Keratinocyte (primary cell): ENCODE data around the gene ZNF619. TPM values are rescaled to one million over a fixed set of nuclear protein-coding genes. Genes with fewer than 3 reads are reported as not detected.

Experiments
- DNase-seq: peaks from one replicate; pipeline ENCODE4 v3.0.0-alpha.2; 2011; ENCODE audit warnings: low read depth, missing footprints, low spot score
- FAIRE-seq: peaks from 2 replicates; lab custom pipeline; 2011; peaks lifted over from hg19 to GRCh38; lab: Jason Lieb, UNC
- H2AFZ ChIP-seq: 2 replicates; pipeline ENCODE4 v1.6.0; 2012; ENCODE audit warnings: low read length, control low read depth, inconsistent platforms; ENCODE audit not compliant: control insufficient read depth
- H3K27ac ChIP-seq: 2 replicates; pipeline ENCODE4 v1.5.1; 2011; ENCODE audit warnings: low read length; ENCODE audit not compliant: control insufficient read depth, insufficient read depth
- H3K27me3 ChIP-seq: 3 replicates; pipeline ENCODE4 v1.6.0; 2011; ENCODE audit warnings: low read length; ENCODE audit not compliant: control insufficient read depth, insufficient read depth; ENCODE audit errors: extremely low read depth
- H3K36me3 ChIP-seq, 2 experiments: 2 replicates in 1 of 2; 3 replicates in 1 of 2; pipeline ENCODE4 v1.5.1; 2011; ENCODE audit warnings: low read length in 2 of 2, mild to moderate bottlenecking in 1 of 2; ENCODE audit not compliant: control insufficient read depth in 2 of 2, insufficient read depth in 2 of 2; ENCODE audit errors: extremely low read depth in 1 of 2
- H3K4me1 ChIP-seq: 3 replicates; pipeline ENCODE4 v1.5.1; 2011; ENCODE audit warnings: low read length; ENCODE audit not compliant: control insufficient read depth, insufficient read depth; ENCODE audit errors: extremely low read depth
- H3K4me2 ChIP-seq: 3 replicates; pipeline ENCODE4 v1.6.0; 2011; ENCODE audit warnings: low read depth, low read length; ENCODE audit not compliant: control insufficient read depth, insufficient read depth; ENCODE audit errors: extremely low read depth
- H3K4me3 ChIP-seq, 3 experiments: fragments of 200-600 bp in 1 of 3; sonication (generic) in 1 of 3; 2 replicates in 2 of 3; 3 replicates in 1 of 3; pipeline ENCODE4 v1.5.1; 2011 to 2016; ENCODE audit warnings: low read length in 3 of 3, mild to moderate bottlenecking in 3 of 3, control low read depth in 2 of 3, inconsistent platforms in 1 of 3, low read depth in 1 of 3, mixed read lengths in 1 of 3, mixed run types in 1 of 3, moderate library complexity in 1 of 3; ENCODE audit not compliant: control insufficient read depth in 2 of 3, insufficient read depth in 2 of 3; ENCODE audit errors: extremely low read depth in 1 of 3
- H3K79me2 ChIP-seq: 2 replicates; pipeline ENCODE4 v1.6.0; 2012; ENCODE audit warnings: low read length; ENCODE audit not compliant: control insufficient read depth, insufficient read depth
- H3K9ac ChIP-seq: 3 replicates; pipeline ENCODE4 v1.6.0; 2011; ENCODE audit warnings: low read length; ENCODE audit not compliant: control insufficient read depth, insufficient read depth; ENCODE audit errors: extremely low read depth
- H3K9me1 ChIP-seq: 3 replicates; pipeline ENCODE4 v1.6.0; 2011; ENCODE audit warnings: low read length; ENCODE audit not compliant: control insufficient read depth, insufficient read depth; ENCODE audit errors: extremely low read depth
- H3K9me3 ChIP-seq: 2 replicates; pipeline ENCODE4 v1.5.1; 2012; ENCODE audit warnings: low read depth, low read length; ENCODE audit not compliant: control insufficient read depth
- H4K20me1 ChIP-seq: 3 replicates; pipeline ENCODE4 v1.6.0; 2011; ENCODE audit warnings: low read length; ENCODE audit not compliant: control insufficient read depth, insufficient read depth; ENCODE audit errors: extremely low read depth
- EZH2 ChIP-seq: IDR thresholded peaks from one replicate; pipeline ENCODE4 v1.6.1; 2012; ENCODE audit warnings: inconsistent platforms, mild to moderate bottlenecking, low read length, moderate library complexity
- dilution Hi-C: fragments of 300-500 bp; cut with MboI; formaldehyde crosslinking; loops from one replicate; pipeline ENCODE4 v1.7.0; 2020; ENCODE audit warnings: low sequenced_read_pairs; ENCODE audit not compliant: extremely low pct_ligation_motif_present
- polyA plus RNA-seq, 5 experiments: library from polyadenylated mRNA; depleted of rRNA in 3 of 5; stranded (reverse) in 3 of 5; stranded (forward) in 1 of 5; unstranded in 1 of 5; fragments of >200 nt; gene quantifications; 1 replicate in 1 of 5; 2 replicates in 3 of 5; 3 replicates in 1 of 5; pipeline versions ENCODE4 v1.2.1 to v1.2.3, GENCODE V29; 2011 to 2012; ENCODE audit warnings: missing spikeins in 2 of 5, low read depth in 1 of 5, low replicate concordance in 1 of 5
- TF ChIP-seq, protein P1 (sequence below), 3 experiments: IDR thresholded peaks in 1 of 3; conservative IDR thresholded peaks in 1 of 3; optimal IDR thresholded peaks in 1 of 3; 2 replicates in 2 of 3; 3 replicates in 1 of 3; pipeline versions ENCODE3 to v1.5.1; 2011; ENCODE audit warnings: low read length in 3 of 3, mild to moderate bottlenecking in 3 of 3, moderate library complexity in 2 of 3, control low read depth in 1 of 3, inconsistent platforms in 1 of 3; ENCODE audit not compliant: insufficient read depth in 2 of 3; ENCODE audit errors: extremely low read depth in 1 of 3

The ZNF619 gene
- polyA plus RNA-seq, 1 donor (not counting 4 experiments of a cell fraction or from before 2014, with no cell fraction given) = 3.1 TPM

DNA sequence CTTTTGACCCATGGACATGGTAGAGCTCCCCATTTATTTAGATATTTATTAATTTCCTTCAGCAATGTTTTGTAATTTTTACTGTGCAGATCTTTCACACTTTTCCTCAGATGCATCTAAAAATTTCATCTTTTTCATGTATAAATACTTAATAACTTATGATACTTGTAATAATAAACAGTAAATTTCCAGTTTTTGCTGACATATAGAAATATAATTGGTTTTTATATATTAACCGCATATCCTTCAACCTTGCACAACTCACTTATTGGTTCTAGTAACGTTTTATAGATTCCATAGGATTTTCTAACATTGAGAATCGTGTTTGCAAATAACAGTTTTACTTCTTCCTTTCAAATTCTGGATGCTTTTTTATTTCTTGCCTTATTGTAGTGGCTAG is 44.3 kb downstream of the ZNF619 start:
- no peak overlapping the region for H2AFZ ChIP-seq
- no peaks in the 10 kb centered on the region for H3K79me2 ChIP-seq
- H4K20me1 ChIP-seq = no peaks in the 10 kb centered on the region
- no peaks in the 10 kb centered on the region for H3K9me3 ChIP-seq
- no peak for DNase-seq
- FAIRE-seq = no peak
- H3K4me3 ChIP-seq = no peak overlapping the region
- H3K4me1 ChIP-seq = peaks cover 9% of the 10 kb centered on the region
- TF ChIP-seq EZH2 = no peak
- TF ChIP-seq, protein P1, sequence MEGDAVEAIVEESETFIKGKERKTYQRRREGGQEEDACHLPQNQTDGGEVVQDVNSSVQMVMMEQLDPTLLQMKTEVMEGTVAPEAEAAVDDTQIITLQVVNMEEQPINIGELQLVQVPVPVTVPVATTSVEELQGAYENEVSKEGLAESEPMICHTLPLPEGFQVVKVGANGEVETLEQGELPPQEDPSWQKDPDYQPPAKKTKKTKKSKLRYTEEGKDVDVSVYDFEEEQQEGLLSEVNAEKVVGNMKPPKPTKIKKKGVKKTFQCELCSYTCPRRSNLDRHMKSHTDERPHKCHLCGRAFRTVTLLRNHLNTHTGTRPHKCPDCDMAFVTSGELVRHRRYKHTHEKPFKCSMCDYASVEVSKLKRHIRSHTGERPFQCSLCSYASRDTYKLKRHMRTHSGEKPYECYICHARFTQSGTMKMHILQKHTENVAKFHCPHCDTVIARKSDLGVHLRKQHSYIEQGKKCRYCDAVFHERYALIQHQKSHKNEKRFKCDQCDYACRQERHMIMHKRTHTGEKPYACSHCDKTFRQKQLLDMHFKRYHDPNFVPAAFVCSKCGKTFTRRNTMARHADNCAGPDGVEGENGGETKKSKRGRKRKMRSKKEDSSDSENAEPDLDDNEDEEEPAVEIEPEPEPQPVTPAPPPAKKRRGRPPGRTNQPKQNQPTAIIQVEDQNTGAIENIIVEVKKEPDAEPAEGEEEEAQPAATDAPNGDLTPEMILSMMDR (optimal IDR thresholded peaks at IDR 0.05 in 1 of 3, IDR thresholded peaks at IDR 0.05 in 1 of 3, conservative IDR thresholded peaks at IDR 0.05 in 1 of 3; ENCODE audit: extremely low read depth in 1 of 3, insufficient read depth in 2 of 3, low read length in 3 of 3) = no peak
- no peaks in the 10 kb centered on the region for H3K36me3 ChIP-seq
- H3K4me2 ChIP-seq = no peak overlapping the region
- no peak overlapping the region for H3K27ac ChIP-seq
- no peaks in the 10 kb centered on the region for H3K9me1 ChIP-seq
- H3K9ac ChIP-seq = no peak overlapping the region
- no peaks in the 10 kb centered on the region for H3K27me3 ChIP-seq
- dilution Hi-C loops = no loop called here

DNA sequence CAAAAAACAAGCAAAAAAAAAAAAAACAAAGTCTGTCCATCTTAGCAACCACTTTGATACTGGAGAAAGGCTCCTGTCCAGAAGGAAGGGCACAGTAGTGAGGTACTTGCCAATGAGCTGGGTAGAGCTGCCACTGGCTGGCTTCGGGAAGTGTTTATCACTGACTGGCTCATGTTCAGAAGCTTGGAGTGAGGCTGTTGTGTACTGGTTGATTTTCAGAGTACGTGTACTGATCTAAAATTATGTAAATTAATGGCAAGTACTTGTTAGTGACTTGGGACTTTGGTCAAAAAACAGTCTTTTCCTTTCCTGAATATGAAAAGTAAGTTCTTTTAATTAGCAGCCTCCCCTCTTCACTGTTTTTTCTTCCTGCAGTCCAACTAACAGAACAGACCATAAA is 46.9 kb downstream of the ZNF619 start:
- Histone ChIP-seq H3K36me3 (no peaks in the 10 kb centered on the region), H3K9me1 (no peaks in the 10 kb centered on the region), H3K4me3 (no peak overlapping the region), H4K20me1 (no peaks in the 10 kb centered on the region), H3K79me2 (no peaks in the 10 kb centered on the region), H3K27me3 (no peaks in the 10 kb centered on the region), H2AFZ (peak overlapping the region; percentile 47), H3K4me1 (peaks cover 9% of the 10 kb centered on the region), H3K9me3 (no peaks in the 10 kb centered on the region), H3K27ac (no peak overlapping the region), H3K4me2 (peak overlapping the region; percentile 83), H3K9ac (peak overlapping the region; percentile 86)
- no peak for DNase-seq
- dilution Hi-C loops = no loop called here
- TF ChIP-seq EZH2 = no peak
- TF ChIP-seq, protein P1 (optimal IDR thresholded peaks at IDR 0.05 in 1 of 3, IDR thresholded peaks at IDR 0.05 in 1 of 3, conservative IDR thresholded peaks at IDR 0.05 in 1 of 3; ENCODE audit: extremely low read depth in 1 of 3, insufficient read depth in 2 of 3, low read length in 3 of 3) = no peak
- FAIRE-seq = no peak
